ENCODE results near the gene PSME1. TPM values are rescaled to one million over a fixed set of nuclear protein-coding genes. Genes with fewer than 3 reads are reported as not detected.
A peak's percentile ranks its signal among the peaks of the same experiment; 100 is the strongest.

PSME1 gene
- total and polyA plus RNA-seq, 2 of the 13 experiments (the other 11 are each of a cell fraction or from before 2014, with no cell fraction given): 159 to 608 TPM

DNA sequence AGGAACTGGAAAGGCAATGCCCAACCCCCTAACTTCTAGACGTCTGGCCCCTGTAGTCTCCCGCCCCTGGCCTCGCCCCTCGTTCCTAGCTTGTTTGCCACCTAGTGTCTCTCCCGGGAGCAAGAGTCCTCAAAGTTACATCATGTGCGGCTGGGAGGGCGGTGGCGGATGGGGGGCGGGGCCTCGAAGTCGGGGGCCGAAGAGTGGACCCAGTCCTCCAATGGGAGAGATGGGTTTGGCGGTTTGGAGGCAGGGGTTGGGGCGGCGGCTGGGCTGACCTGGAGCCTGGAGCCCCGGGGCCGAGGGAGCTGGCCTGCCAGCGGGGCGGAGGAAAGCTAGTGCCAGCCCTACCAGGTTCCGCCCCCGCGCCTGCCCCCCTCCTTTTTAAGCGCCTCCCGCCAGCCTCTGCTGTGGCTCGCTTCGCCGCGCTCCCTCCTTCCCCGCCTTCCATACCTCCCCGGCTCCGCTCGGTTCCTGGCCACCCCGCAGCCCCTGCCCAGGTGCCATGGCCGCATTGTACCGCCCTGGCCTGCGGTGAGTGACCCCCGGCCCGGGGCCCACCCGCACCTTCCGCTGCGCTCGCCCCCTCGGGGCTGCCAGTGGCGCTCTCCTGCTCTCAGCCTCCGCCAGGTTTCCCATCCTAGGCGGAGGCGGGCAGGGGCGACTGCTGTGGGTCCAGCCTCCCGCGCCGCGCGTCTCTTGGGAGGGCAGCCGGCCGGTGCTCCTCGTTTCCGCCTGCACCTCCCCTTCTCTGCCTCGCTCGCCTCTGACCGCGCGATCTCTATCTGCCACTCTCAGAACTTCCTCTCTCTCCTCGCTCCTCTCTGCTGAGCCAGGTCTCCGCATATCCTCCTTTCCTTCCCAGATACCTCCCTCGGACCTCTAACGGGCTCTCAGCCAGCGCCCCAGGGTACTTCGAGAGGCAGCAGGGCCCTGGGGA lies 41.8 kb upstream of the PSME1 start, which contains the start of gene PCK2 (continued):
- TF ChIP-seq, protein P1, sequence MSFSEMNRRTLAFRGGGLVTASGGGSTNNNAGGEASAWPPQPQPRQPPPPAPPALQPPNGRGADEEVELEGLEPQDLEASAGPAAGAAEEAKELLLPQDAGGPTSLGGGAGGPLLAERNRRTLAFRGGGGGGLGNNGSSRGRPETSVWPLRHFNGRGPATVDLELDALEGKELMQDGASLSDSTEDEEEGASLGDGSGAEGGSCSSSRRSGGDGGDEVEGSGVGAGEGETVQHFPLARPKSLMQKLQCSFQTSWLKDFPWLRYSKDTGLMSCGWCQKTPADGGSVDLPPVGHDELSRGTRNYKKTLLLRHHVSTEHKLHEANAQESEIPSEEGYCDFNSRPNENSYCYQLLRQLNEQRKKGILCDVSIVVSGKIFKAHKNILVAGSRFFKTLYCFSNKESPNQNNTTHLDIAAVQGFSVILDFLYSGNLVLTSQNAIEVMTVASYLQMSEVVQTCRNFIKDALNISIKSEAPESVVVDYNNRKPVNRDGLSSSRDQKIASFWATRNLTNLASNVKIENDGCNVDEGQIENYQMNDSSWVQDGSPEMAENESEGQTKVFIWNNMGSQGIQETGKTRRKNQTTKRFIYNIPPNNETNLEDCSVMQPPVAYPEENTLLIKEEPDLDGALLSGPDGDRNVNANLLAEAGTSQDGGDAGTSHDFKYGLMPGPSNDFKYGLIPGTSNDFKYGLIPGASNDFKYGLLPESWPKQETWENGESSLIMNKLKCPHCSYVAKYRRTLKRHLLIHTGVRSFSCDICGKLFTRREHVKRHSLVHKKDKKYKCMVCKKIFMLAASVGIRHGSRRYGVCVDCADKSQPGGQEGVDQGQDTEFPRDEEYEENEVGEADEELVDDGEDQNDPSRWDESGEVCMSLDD (CRISPR knock-in tag; IDR thresholded peaks at IDR 0.05; ENCODE audit: borderline replicate concordance): peak; percentile 90
- peak; percentile 93 for TF ChIP-seq KMT2A (CRISPR knock-in tag; IDR thresholded peaks at IDR 0.05)
- TF ChIP-seq, protein P2, sequence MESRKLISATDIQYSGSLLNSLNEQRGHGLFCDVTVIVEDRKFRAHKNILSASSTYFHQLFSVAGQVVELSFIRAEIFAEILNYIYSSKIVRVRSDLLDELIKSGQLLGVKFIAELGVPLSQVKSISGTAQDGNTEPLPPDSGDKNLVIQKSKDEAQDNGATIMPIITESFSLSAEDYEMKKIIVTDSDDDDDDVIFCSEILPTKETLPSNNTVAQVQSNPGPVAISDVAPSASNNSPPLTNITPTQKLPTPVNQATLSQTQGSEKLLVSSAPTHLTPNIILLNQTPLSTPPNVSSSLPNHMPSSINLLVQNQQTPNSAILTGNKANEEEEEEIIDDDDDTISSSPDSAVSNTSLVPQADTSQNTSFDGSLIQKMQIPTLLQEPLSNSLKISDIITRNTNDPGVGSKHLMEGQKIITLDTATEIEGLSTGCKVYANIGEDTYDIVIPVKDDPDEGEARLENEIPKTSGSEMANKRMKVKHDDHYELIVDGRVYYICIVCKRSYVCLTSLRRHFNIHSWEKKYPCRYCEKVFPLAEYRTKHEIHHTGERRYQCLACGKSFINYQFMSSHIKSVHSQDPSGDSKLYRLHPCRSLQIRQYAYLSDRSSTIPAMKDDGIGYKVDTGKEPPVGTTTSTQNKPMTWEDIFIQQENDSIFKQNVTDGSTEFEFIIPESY (CRISPR knock-in tag; IDR thresholded peaks at IDR 0.05): 0 out of 2 replicates have a peak, but pooled peaks have one; percentile 14
- TF ChIP-seq, protein P3, sequence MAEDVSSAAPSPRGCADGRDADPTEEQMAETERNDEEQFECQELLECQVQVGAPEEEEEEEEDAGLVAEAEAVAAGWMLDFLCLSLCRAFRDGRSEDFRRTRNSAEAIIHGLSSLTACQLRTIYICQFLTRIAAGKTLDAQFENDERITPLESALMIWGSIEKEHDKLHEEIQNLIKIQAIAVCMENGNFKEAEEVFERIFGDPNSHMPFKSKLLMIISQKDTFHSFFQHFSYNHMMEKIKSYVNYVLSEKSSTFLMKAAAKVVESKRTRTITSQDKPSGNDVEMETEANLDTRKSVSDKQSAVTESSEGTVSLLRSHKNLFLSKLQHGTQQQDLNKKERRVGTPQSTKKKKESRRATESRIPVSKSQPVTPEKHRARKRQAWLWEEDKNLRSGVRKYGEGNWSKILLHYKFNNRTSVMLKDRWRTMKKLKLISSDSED (CRISPR knock-in tag; IDR thresholded peaks at IDR 0.05): no peak
- TF ChIP-seq KLF15 (CRISPR knock-in tag; IDR thresholded peaks at IDR 0.05; ENCODE audit: borderline replicate concordance): peak; percentile 95
- no peak for TF ChIP-seq SOX6 (IDR thresholded peaks at IDR 0.05)
- peak; percentile 76; the same call in 1 of the 2 replicates for TF ChIP-seq SOX6 (CRISPR knock-in tag; IDR thresholded peaks at IDR 0.05)
- TF ChIP-seq, protein P4, sequence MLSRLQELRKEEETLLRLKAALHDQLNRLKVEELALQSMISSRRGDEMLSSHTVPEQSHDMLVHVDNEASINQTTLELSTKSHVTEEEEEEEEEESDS (CRISPR knock-in tag; IDR thresholded peaks at IDR 0.05; ENCODE audit: borderline replicate concordance): peak; percentile 96; the same call in 1 of the 2 replicates
- TF ChIP-seq GFI1 (CRISPR knock-in tag; IDR thresholded peaks at IDR 0.05; ENCODE audit: borderline replicate concordance): no peak
- TF ChIP-seq ZNF124 (CRISPR knock-in tag; IDR thresholded peaks at IDR 0.05): peak; percentile 95
- TF ChIP-seq ZFP37 (CRISPR knock-in tag; IDR thresholded peaks at IDR 0.05; ENCODE audit: borderline replicate concordance): peak; percentile 94
- TF ChIP-seq PRPF4 (IDR thresholded peaks at IDR 0.05; ENCODE audit: low read depth, low read length, poor library complexity, severe bottlenecking): no peak
- TF ChIP-seq RFX3 (CRISPR knock-in tag; IDR thresholded peaks at IDR 0.05): no peak; the same call in 1 of the 2 replicates
- TF ChIP-seq JDP2 (CRISPR knock-in tag; IDR thresholded peaks at IDR 0.05; ENCODE audit: borderline replicate concordance): no peak
- peak; percentile 95; the same call in 1 of the 2 replicates for TF ChIP-seq ZNF552 (CRISPR knock-in tag; IDR thresholded peaks at IDR 0.05; ENCODE audit: borderline replicate concordance)
- TF ChIP-seq, protein P5, sequence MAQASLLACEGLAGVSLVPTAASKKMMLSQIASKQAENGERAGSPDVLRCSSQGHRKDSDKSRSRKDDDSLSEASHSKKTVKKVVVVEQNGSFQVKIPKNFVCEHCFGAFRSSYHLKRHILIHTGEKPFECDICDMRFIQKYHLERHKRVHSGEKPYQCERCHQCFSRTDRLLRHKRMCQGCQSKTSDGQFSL (CRISPR knock-in tag; IDR thresholded peaks at IDR 0.05): peak; percentile 92
- peak; percentile 86 for TF ChIP-seq IKZF4 (CRISPR knock-in tag; IDR thresholded peaks at IDR 0.05; ENCODE audit: borderline replicate concordance, low read depth, not compliant biosample characterization)
- TF ChIP-seq, protein P6, sequence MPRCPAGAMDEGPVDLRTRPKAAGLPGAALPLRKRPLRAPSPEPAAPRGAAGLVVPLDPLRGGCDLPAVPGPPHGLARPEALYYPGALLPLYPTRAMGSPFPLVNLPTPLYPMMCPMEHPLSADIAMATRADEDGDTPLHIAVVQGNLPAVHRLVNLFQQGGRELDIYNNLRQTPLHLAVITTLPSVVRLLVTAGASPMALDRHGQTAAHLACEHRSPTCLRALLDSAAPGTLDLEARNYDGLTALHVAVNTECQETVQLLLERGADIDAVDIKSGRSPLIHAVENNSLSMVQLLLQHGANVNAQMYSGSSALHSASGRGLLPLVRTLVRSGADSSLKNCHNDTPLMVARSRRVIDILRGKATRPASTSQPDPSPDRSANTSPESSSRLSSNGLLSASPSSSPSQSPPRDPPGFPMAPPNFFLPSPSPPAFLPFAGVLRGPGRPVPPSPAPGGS (CRISPR knock-in tag; IDR thresholded peaks at IDR 0.05): peak; percentile 96
- TF ChIP-seq ZNF777 (CRISPR knock-in tag; IDR thresholded peaks at IDR 0.05): peak; percentile 91

Measured in HepG2 (cell line).